ENCODE results near the gene MASTL.

The MASTL gene

DNA sequence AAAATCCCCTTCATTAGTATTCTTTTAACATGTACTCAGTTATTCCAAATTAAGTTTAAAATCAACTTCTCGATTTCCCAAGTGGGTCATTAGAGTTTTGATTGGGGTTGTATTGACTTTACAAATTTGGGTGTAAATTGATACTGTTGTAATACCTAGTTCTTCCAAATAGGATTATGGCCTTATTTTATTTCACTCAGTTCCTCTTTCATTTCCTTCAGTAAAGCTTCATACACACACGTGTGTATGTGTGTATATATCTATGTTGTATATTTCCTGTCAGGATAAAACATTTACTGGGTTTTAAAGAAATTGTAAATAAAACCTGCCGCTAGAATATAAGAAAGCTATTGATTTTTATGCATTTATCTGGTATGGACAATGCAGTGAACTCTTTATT, 16.9 kb upstream of the MASTL start:
- no peaks in the 10 kb centered on the region for H3K9me2 ChIP-seq (replicated peaks; ENCODE audit: insufficient read depth, low read length)
- H3K79me2 ChIP-seq (ENCODE audit: low read length), result no peaks in the 10 kb centered on the region; the same call in 1 of the 2 replicates
- no peaks in the 10 kb centered on the region for H3K27me3 ChIP-seq (replicated peaks; ENCODE audit: insufficient read depth, low read length)
- peaks cover 5% of the 10 kb centered on the region; the same call in 1 of the 2 replicates for H3K36me3 ChIP-seq (replicated peaks; ENCODE audit: insufficient read depth, low read length)
- H4K20me1 ChIP-seq (ENCODE audit: insufficient read depth, low read length), result no peaks in the 10 kb centered on the region
- TF ChIP-seq, protein P1, sequence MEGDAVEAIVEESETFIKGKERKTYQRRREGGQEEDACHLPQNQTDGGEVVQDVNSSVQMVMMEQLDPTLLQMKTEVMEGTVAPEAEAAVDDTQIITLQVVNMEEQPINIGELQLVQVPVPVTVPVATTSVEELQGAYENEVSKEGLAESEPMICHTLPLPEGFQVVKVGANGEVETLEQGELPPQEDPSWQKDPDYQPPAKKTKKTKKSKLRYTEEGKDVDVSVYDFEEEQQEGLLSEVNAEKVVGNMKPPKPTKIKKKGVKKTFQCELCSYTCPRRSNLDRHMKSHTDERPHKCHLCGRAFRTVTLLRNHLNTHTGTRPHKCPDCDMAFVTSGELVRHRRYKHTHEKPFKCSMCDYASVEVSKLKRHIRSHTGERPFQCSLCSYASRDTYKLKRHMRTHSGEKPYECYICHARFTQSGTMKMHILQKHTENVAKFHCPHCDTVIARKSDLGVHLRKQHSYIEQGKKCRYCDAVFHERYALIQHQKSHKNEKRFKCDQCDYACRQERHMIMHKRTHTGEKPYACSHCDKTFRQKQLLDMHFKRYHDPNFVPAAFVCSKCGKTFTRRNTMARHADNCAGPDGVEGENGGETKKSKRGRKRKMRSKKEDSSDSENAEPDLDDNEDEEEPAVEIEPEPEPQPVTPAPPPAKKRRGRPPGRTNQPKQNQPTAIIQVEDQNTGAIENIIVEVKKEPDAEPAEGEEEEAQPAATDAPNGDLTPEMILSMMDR (IDR thresholded peaks at IDR 0.05; ENCODE audit: low read length), result no peak
- TF ChIP-seq EZH2phosphoT487 (IDR thresholded peaks at IDR 0.05; ENCODE audit: low read length), result no peak
- no peak for TF ChIP-seq EZH2 (optimal IDR thresholded peaks at IDR 0.05; ENCODE audit: low read depth, low read length)
- no peaks in the 10 kb centered on the region for H3K4me1 ChIP-seq (ENCODE audit: low read length)
- no peak overlapping the region for H3K4me3 ChIP-seq (ENCODE audit: low read length)
- H3K4me2 ChIP-seq (ENCODE audit: low read depth, low read length), result no peak overlapping the region
- DNase-seq, result no peak
- H2AFZ ChIP-seq (ENCODE audit: low read length), result no peak overlapping the region
- no peaks in the 10 kb centered on the region for H3K9me3 ChIP-seq (replicated peaks; ENCODE audit: insufficient read depth, low read length)
- H3K27ac ChIP-seq (ENCODE audit: low read length), result no peak overlapping the region
- no peaks in the 10 kb centered on the region for H3F3A ChIP-seq (ENCODE audit: insufficient read depth, low read length)
- H3K9ac ChIP-seq (ENCODE audit: low read length), result no peak overlapping the region

DNA sequence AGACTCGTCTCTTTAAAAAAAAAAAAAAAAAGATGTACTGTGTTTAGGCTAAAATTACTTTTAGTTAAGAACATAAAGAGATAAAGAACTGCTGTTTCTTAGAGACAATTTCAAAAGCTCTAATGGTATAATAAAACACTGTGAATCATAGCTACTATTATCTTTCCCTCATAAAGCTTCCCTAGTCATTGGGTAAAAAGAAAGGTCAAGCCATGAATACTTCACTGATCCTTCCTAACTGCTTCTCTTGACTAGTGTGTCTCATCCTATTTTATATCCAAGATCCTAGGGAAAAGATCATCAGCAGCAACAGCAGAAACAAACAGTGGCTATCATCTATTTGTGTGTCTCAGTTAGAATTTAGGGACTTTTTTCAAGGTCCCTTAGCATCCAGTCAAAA, 11.5 kb upstream of the MASTL start:
- H3K9ac ChIP-seq (ENCODE audit: low read length), result no peak overlapping the region
- peaks cover 5% of the 10 kb centered on the region; the same call in 1 of the 2 replicates for H4K20me1 ChIP-seq (ENCODE audit: insufficient read depth, low read length)
- H2AFZ ChIP-seq (ENCODE audit: low read length), result no peak overlapping the region
- no peak for DNase-seq
- no peaks in the 10 kb centered on the region for H3K9me3 ChIP-seq (replicated peaks; ENCODE audit: insufficient read depth, low read length)
- TF ChIP-seq EZH2 (optimal IDR thresholded peaks at IDR 0.05; ENCODE audit: low read depth, low read length) (no peak), EZH2phosphoT487 (IDR thresholded peaks at IDR 0.05; ENCODE audit: low read length) (no peak)
- TF ChIP-seq, protein P1 (IDR thresholded peaks at IDR 0.05; ENCODE audit: low read length), result no peak
- H3K4me2 ChIP-seq (ENCODE audit: low read depth, low read length), result no peak overlapping the region
- no peaks in the 10 kb centered on the region for H3K9me2 ChIP-seq (replicated peaks; ENCODE audit: insufficient read depth, low read length)
- H3K4me3 ChIP-seq (ENCODE audit: low read length), result no peak overlapping the region
- no peaks in the 10 kb centered on the region for H3F3A ChIP-seq (ENCODE audit: insufficient read depth, low read length)
- no peaks in the 10 kb centered on the region for H3K27me3 ChIP-seq (replicated peaks; ENCODE audit: insufficient read depth, low read length)
- H3K27ac ChIP-seq (ENCODE audit: low read length), result no peak overlapping the region
- H3K4me1 ChIP-seq (ENCODE audit: low read length), result no peaks in the 10 kb centered on the region; the same call in 1 of the 2 replicates
- peaks cover 49% of the 10 kb centered on the region for H3K79me2 ChIP-seq (ENCODE audit: low read length)
- peaks cover 11% of the 10 kb centered on the region for H3K36me3 ChIP-seq (replicated peaks; ENCODE audit: insufficient read depth, low read length)

DNA sequence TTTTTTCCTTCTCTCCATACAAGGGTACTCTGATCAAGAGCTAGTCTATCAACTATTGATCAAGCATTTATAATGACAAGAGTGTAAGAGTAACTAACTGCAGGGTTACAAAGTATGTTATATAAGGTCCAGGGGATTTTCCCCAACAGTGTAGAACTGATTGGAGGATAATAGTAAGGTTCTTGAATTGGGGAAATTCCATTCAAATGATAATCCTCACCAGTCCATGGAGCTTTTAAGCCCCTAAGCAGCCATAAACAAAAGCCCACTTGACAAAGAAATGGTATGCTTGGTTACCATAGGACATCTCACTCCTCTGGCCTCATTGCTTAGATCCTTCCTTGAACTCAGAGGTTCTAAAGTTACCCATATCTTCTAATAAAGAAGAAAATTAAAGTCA, 9.2 kb upstream of the MASTL start:
- DNase-seq, result no peak
- Histone ChIP-seq H3K9ac (ENCODE audit: low read length) (no peak overlapping the region), H3K9me2 (replicated peaks; ENCODE audit: insufficient read depth, low read length) (no peaks in the 10 kb centered on the region), H3K4me2 (ENCODE audit: low read depth, low read length) (no peak overlapping the region), H3K4me1 (ENCODE audit: low read length) (no peaks in the 10 kb centered on the region; the same call in 1 of the 2 replicates), H2AFZ (ENCODE audit: low read length) (no peak overlapping the region), H3K79me2 (ENCODE audit: low read length) (peaks cover 72% of the 10 kb centered on the region), H3K9me3 (replicated peaks; ENCODE audit: insufficient read depth, low read length) (no peaks in the 10 kb centered on the region), H3K27ac (ENCODE audit: low read length) (no peak overlapping the region), H3F3A (ENCODE audit: insufficient read depth, low read length) (no peaks in the 10 kb centered on the region), H3K27me3 (replicated peaks; ENCODE audit: insufficient read depth, low read length) (no peaks in the 10 kb centered on the region), H4K20me1 (ENCODE audit: insufficient read depth, low read length) (peaks cover 12% of the 10 kb centered on the region), H3K4me3 (ENCODE audit: low read length) (no peak overlapping the region), H3K36me3 (replicated peaks; ENCODE audit: insufficient read depth, low read length) (peaks cover 11% of the 10 kb centered on the region)
- TF ChIP-seq EZH2 (optimal IDR thresholded peaks at IDR 0.05; ENCODE audit: low read depth, low read length) (no peak), EZH2phosphoT487 (IDR thresholded peaks at IDR 0.05; ENCODE audit: low read length) (no peak)
- TF ChIP-seq, protein P1 (IDR thresholded peaks at IDR 0.05; ENCODE audit: low read length), result no peak

All from MM.1S (cell line).